AG10803 (cell line): ENCODE measurements around the gene TCP11L1.

Source experiments
- DNase-seq: peaks from one replicate; pipeline ENCODE4 v3.0.0; 2010; ENCODE audit warnings: low read depth
- H3K4me3 ChIP-seq: 2 replicates; pipeline ENCODE4 v1.5.1; 2011; ENCODE audit warnings: mild to moderate bottlenecking, low read length, control low read depth
- CTCF ChIP-seq: conservative IDR thresholded peaks from 2 replicates; pipeline ENCODE4 v1.5.1; 2011; ENCODE audit warnings: mild to moderate bottlenecking, low read length, control low read depth, inconsistent platforms

TCP11L1 gene

GRCh38 chr11:33005175-33005574 is 34.2 kb upstream of the TCP11L1 start:
- TF ChIP-seq CTCF, result no peak
- no peak overlapping the region for H3K4me3 ChIP-seq
- DNase-seq, result no peak

- DNase-seq, result no peak
- H3K4me3 ChIP-seq, result no peak overlapping the region
- no peak for TF ChIP-seq CTCF
These were observed 33.4 kb upstream of the TCP11L1 start for GRCh38 chr11:33006010-33006409.

- DNase-seq, result peak; percentile 54
- H3K4me3 ChIP-seq, result no peak overlapping the region
- no peak for TF ChIP-seq CTCF
These were observed 25.6 kb upstream of the TCP11L1 start for GRCh38 chr11:33013755-33014154.

- peak within 1 kb of the TSS; percentile 78 for H3K4me3 ChIP-seq
- DNase-seq, result peak; percentile 87
- no peak for TF ChIP-seq CTCF
These were observed 23.5 kb upstream of the TCP11L1 start, which contains the start of gene DEPDC7 for GRCh38 chr11:33015621-33016551. DEPDC7 (plus strand) TSS chr11:33015878; CDS start chr11:33015956, 78 bp downstream.

GRCh38 chr11:33016654-33017053 is 22.7 kb upstream of the TCP11L1 start:
- TF ChIP-seq CTCF, result no peak
- H3K4me3 ChIP-seq, result peak overlapping the region; percentile 78
- DNase-seq, result no peak

- no peak for TF ChIP-seq CTCF
- H3K4me3 ChIP-seq, result no peak overlapping the region
- DNase-seq, result no peak
These were observed 21.9 kb upstream of the TCP11L1 start for GRCh38 chr11:33017478-33017877.

GRCh38 chr11:33017965-33018364 is 21.4 kb upstream of the TCP11L1 start:
- DNase-seq, result no peak
- no peak for TF ChIP-seq CTCF
- H3K4me3 ChIP-seq, result no peak overlapping the region
